AG09309 (cell line): ENCODE results near the gene DOCK11.
"Not testable (repeated sequence)": the region's sequence is repeated elsewhere in the genome, so short reads cannot be mapped to it uniquely, and the experiment has no call there.

Experiments used
- DNase-seq: peaks from one replicate; pipeline ENCODE4 v3.0.0-alpha.2; 2010; ENCODE audit warnings: low read depth
- H3K4me3 ChIP-seq: 2 replicates; pipeline ENCODE4 v1.5.1; 2011; ENCODE audit warnings: mild to moderate bottlenecking, low read depth, low read length, moderate library complexity; ENCODE audit not compliant: control insufficient read depth
- TF ChIP-seq, protein P1 (sequence below): IDR thresholded peaks from 2 replicates; pipeline ENCODE4 v1.5.1; 2011; ENCODE audit warnings: mild to moderate bottlenecking, low read depth, low read length, inconsistent platforms; ENCODE audit not compliant: insufficient read depth, control insufficient read depth; ENCODE audit errors: missing control alignments

The DOCK11 gene

DNA sequence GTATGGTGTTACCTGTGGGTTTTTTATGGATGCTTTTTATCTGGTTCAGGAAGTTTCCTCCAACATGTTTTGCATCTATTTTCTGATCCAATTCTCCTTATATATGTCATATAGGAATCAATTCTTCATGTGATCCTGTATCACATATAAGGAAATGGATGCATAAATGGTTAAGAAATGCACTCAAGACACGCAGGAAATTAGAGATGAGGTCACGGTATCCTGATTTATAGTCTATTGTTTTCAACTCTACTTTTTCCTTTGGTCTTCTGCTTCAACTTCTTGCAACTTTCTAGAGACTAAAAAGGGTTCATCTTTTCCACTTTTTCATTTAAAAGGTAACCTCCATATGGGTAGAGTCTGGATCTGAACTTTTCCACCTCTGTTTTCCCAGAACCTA is 198.2 kb downstream of the DOCK11 start:
- DNase-seq = no peak
- no peak overlapping the region for H3K4me3 ChIP-seq
- TF ChIP-seq, protein P1, sequence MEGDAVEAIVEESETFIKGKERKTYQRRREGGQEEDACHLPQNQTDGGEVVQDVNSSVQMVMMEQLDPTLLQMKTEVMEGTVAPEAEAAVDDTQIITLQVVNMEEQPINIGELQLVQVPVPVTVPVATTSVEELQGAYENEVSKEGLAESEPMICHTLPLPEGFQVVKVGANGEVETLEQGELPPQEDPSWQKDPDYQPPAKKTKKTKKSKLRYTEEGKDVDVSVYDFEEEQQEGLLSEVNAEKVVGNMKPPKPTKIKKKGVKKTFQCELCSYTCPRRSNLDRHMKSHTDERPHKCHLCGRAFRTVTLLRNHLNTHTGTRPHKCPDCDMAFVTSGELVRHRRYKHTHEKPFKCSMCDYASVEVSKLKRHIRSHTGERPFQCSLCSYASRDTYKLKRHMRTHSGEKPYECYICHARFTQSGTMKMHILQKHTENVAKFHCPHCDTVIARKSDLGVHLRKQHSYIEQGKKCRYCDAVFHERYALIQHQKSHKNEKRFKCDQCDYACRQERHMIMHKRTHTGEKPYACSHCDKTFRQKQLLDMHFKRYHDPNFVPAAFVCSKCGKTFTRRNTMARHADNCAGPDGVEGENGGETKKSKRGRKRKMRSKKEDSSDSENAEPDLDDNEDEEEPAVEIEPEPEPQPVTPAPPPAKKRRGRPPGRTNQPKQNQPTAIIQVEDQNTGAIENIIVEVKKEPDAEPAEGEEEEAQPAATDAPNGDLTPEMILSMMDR = no peak

DNA sequence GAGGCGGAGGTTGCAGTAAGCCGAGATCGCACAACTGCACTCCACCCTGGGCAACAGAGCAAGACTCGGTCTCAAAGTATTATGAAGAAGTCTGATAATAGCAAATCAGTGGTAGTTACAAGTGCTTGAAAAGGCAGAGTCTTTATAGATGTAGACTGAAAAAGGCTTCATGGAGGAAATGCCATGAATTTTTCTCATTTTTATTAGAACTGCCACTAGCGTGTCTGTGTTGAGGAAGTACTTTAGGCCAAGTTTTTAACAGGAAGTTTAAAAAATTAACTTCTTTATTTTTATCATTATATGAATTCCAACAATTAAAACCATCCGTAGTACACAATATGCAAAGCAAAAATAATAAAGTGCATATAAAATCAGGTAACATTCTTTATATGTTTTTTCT is 199.0 kb downstream of the DOCK11 start:
- TF ChIP-seq, protein P1 = no peak

DNA sequence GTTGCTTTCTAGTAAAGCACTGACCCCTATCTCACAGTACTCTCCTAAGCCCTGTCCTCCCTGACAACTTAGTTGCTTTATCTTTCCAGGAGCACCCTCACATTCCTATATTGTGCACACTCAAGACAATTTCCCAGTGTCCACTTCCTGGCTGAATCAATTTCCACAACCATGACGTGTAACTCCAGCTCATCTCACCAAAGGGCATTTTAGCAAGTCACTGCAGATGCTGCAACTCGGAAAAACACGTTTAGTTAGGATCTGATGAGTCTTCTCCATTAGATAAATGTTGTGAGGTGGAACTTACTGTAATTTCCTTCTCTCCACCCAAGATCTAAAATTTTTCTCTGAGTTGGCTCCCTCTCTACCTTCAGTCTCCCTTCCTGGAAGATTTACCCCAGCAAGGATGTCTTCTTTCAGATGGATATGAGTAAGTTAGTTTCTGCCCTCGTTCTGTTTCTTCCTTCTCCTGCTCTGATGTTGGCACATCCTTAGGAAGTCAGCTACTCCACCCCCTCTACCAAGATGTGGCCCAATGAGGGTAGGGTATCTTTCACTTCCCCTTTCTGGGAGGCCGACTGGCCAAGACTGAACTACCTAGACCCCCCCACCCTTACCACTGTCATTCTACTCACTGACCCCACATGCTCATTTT is 203.0 kb downstream of the DOCK11 start:
- TF ChIP-seq, protein P1 = no peak
- no peak for DNase-seq
- no peak overlapping the region for H3K4me3 ChIP-seq

More for the DNA sequence above, 199.0 kb downstream of the DOCK11 start:
- no peak for DNase-seq
- H3K4me3 ChIP-seq = no peak overlapping the region

DNA sequence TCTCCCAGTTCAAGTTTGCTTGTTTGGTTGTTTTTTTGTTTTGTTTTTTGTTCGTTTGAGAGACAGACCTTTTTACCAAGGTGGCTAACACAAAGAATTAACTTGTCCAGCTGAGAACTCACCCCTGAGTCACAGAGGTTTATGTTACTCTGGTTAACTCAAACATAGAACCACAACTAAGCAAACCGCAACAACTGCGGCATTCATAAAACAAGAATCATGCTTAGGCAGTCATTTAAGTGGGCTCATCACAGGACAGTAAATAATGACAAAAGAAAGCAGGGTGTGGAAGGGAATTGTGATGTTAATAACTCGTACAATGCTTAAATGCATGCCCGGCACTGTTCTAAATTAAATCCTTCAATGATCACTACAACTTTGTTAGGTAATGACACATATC is 207.1 kb downstream of the DOCK11 start:
- no peak for DNase-seq
- no peak overlapping the region for H3K4me3 ChIP-seq
- TF ChIP-seq, protein P1 = no peak

DNA sequence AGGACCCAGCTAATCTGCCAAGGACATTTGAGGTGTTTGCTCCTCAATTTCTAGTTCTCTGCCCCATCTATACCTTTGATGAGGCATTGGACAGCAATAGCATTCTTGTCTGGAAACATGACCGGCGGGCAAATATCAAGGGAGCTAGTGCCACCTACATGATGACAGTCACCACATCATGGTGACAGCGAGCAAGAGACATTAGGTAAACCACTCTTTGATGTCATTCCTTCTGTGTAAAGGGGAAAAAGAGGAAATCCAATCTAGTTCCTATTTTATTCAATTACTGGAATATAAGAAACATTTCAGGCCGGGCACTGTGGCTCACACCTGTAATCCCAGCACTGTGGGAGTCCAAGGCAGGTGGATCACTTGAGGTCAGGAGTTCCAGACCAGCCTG is 211.1 kb downstream of the DOCK11 start:
- H3K4me3 ChIP-seq = no peak overlapping the region
- TF ChIP-seq, protein P1 = no peak

DNA sequence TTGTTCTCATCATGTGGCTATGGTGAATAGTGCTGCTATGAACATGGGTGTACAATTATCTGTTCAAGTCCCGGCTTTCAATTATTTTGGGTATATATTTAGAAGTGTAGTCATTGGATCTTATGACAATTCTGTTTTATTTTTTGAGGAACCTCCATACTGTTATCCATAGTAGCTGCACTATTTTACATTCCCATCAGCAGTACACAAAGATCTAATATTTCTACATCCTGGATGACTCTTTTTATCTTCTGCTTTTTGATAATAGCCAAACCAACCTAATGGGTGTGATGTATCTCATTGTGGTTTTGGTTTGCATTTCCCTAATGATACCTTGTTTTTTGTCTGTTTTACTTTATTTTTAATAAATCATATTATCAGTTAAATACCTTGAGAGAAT is 218.9 kb downstream of the DOCK11 start:
- H3K4me3 ChIP-seq = no peak overlapping the region
- TF ChIP-seq, protein P1 = no peak
- no peak for DNase-seq

More for the DNA sequence above, 211.1 kb downstream of the DOCK11 start:
- no peak for DNase-seq

DNA sequence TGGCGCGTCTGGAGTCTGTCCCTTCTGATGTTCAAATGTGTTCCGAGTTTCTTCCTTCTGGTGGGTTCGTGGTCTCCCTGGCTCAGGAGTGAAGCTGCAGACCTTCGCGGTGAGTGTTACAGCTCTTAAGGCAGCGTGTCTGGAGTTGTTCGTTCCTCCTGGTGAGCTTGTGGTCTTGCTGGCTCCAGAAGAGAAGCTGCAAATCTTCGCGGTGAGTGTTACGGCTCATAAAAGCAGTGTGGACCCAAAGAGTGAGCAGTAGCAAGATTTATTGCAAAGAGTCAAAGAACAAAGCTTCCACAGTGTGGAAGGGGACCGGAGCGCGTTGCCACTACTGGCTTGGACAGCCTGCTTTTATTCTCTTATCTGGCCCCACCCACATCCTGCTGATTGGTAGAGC is 220.3 kb downstream of the DOCK11 start:
- not testable (repeated sequence) for H3K4me3 ChIP-seq, DNase-seq

DNA sequence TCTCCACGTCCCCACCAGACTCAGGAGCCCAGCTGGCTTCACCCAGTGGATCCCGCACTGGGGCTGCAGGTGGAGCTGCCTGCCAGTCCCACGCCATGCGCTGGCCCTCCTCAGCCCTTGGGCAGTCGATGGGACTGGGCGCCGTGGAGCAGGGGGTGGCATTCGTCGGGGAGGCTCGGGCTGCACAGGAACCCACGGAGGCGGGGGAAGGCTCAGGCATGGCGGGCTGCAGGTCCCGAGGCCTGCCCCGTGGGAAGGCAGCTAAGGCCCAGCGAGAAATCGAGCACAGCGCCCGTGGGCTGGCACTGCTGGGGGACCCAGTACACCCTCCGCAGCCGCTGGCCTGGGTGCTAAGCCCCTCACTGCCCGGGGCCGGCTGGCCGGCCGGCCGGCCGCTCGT is 221.2 kb downstream of the DOCK11 start:
- DNase-seq, H3K4me3 ChIP-seq: not testable (repeated sequence)
